ENCODE results near the gene ISYNA1. TPM values are rescaled to one million over a fixed set of nuclear protein-coding genes. Genes with fewer than 3 reads are reported as not detected.

ISYNA1 gene
- total and polyA plus RNA-seq, 2 of the 8 experiments (the other 6 are each of a cell fraction or from before 2014, with no cell fraction given): 207 to 264 TPM

DNA sequence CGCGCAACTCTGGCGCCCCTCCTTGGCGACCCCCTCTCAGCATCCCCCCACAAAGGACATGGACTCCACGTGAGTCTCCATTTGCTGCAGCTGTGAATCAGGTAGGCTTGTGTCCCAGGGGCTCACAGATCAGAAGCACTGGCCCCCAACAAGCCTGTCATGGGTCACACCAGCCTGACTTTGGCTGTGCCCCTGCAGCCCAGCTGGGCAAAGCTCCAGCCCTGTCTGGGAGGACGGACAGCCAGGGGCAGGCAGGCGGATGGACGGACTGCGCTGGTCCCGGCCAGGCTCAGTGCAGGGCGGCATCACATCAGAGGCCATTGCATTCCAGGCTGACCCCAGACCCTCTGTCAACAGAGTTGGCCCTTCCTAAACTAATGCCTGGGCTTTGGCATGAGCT lies 28.4 kb upstream of the ISYNA1 start (continued):
- no peak for TF ChIP-seq TAF1 (IDR thresholded peaks at IDR 0.05; ENCODE audit: low read depth, low read length)
- no peak for TF ChIP-seq ZNF274 (IDR thresholded peaks at IDR 0.05; ENCODE audit: borderline replicate concordance, extremely low read depth, low read length)
- no peak for TF ChIP-seq BRCA1 (IDR thresholded peaks at IDR 0.05; ENCODE audit: low read depth, low read length)
